Endothelial cell (in vitro differentiated cells): ENCODE measurements around the gene SP110. TPM values are rescaled to one million over a fixed set of nuclear protein-coding genes. Genes with fewer than 3 reads are reported as not detected.

Source experiments
- DNase-seq: peaks from one replicate; pipeline ENCODE4 v3.0.0; 2021; ENCODE audit warnings: low spot score
- H3K27ac Mint-ChIP-seq: one replicate; pipeline ENCODE4 v1.8.0; 2021; ENCODE audit warnings: mixed read lengths, inconsistent platforms; ENCODE audit not compliant: unreplicated experiment
- H3K27me3 Mint-ChIP-seq: one replicate; pipeline ENCODE4 v1.8.0; 2021; ENCODE audit warnings: mild to moderate bottlenecking, moderate library complexity, mixed read lengths, inconsistent platforms; ENCODE audit not compliant: unreplicated experiment
- H3K36me3 Mint-ChIP-seq: one replicate; pipeline ENCODE4 v1.8.0; 2021; ENCODE audit warnings: mild to moderate bottlenecking, low read depth, mixed read lengths, inconsistent platforms; ENCODE audit not compliant: unreplicated experiment
- H3K4me1 Mint-ChIP-seq: one replicate; pipeline ENCODE4 v1.8.0; 2021; ENCODE audit warnings: mild to moderate bottlenecking, mixed read lengths, inconsistent platforms; ENCODE audit not compliant: unreplicated experiment
- H3K4me3 Mint-ChIP-seq: one replicate; pipeline ENCODE4 v1.8.0; 2021; ENCODE audit warnings: mild to moderate bottlenecking, mixed read lengths, inconsistent platforms; ENCODE audit not compliant: unreplicated experiment
- H3K9me3 Mint-ChIP-seq: one replicate; pipeline ENCODE4 v1.8.0; 2021; ENCODE audit warnings: mixed read lengths, inconsistent platforms; ENCODE audit not compliant: unreplicated experiment
- CTCF ChIP-seq: fragments of 200-600 bp; sonication (generic); IDR thresholded peaks from one replicate; pipeline ENCODE4 v1.5.0; 2021; ENCODE audit warnings: antibody characterized with exemption; ENCODE audit not compliant: unreplicated experiment
- total RNA-seq: library from RNA; stranded (reverse); fragmentation: NEBNext Ultra II Directional; extraction: Animal tissue kit (Norgen Biotek cat#: 25700); gene quantifications from one replicate; pipeline ENCODE4 v1.2.1, GENCODE V29; 2021; ENCODE audit not compliant: unreplicated experiment

SP110 gene
- total RNA-seq, 1 donor from 2014 or later: 5.3 TPM

GRCh38 chr2:230217424-230217823, 2.4 kb downstream of the SP110 start:
- Mint-ChIP-seq H3K36me3 (no peaks in the 10 kb centered on the region), H3K4me3 (no peak overlapping the region), H3K27me3 (peaks cover 3% of the 10 kb centered on the region), H3K27ac (no peak overlapping the region), H3K4me1 (peaks cover 20% of the 10 kb centered on the region), H3K9me3 (no peaks in the 10 kb centered on the region)
- DNase-seq: no peak
- no peak for TF ChIP-seq CTCF

- DNase-seq: no peak
- no peak overlapping the region for H3K4me3 Mint-ChIP-seq
- H3K27ac Mint-ChIP-seq: no peak overlapping the region
- peaks cover 20% of the 10 kb centered on the region for H3K4me1 Mint-ChIP-seq
- no peak for TF ChIP-seq CTCF
- H3K9me3 Mint-ChIP-seq: no peaks in the 10 kb centered on the region
- peaks cover 3% of the 10 kb centered on the region for H3K27me3 Mint-ChIP-seq
- H3K36me3 Mint-ChIP-seq: no peaks in the 10 kb centered on the region
These were observed 3.3 kb downstream of the SP110 start for GRCh38 chr2:230216489-230216888.

GRCh38 chr2:230209422-230210051, 10.2 kb downstream of the SP110 start:
- TF ChIP-seq CTCF: no peak
- Mint-ChIP-seq H3K27ac (no peak overlapping the region), H3K4me1 (no peaks in the 10 kb centered on the region), H3K36me3 (no peaks in the 10 kb centered on the region), H3K9me3 (no peaks in the 10 kb centered on the region), H3K4me3 (no peak overlapping the region), H3K27me3 (peaks cover 3% of the 10 kb centered on the region)
- DNase-seq: no peak

GRCh38 chr2:230208576-230208975, 11.2 kb downstream of the SP110 start:
- no peaks in the 10 kb centered on the region for H3K27me3 Mint-ChIP-seq
- H3K4me1 Mint-ChIP-seq: no peaks in the 10 kb centered on the region
- no peak for TF ChIP-seq CTCF
- H3K36me3 Mint-ChIP-seq: no peaks in the 10 kb centered on the region
- no peak overlapping the region for H3K4me3 Mint-ChIP-seq
- H3K9me3 Mint-ChIP-seq: no peaks in the 10 kb centered on the region
- H3K27ac Mint-ChIP-seq: no peak overlapping the region
- no peak for DNase-seq

GRCh38 chr2:230205721-230206120, 14.1 kb downstream of the SP110 start:
- H3K4me3 Mint-ChIP-seq: no peak overlapping the region
- no peak overlapping the region for H3K27ac Mint-ChIP-seq
- H3K4me1 Mint-ChIP-seq: no peaks in the 10 kb centered on the region
- no peak for DNase-seq
- TF ChIP-seq CTCF: no peak
- peaks cover 3% of the 10 kb centered on the region for H3K36me3 Mint-ChIP-seq
- no peaks in the 10 kb centered on the region for H3K9me3 Mint-ChIP-seq
- no peaks in the 10 kb centered on the region for H3K27me3 Mint-ChIP-seq
